ENCODE measurements around the gene PLPP3.
A peak's percentile ranks its signal among the peaks of the same experiment; 100 is the strongest.

Gene PLPP3

DNA sequence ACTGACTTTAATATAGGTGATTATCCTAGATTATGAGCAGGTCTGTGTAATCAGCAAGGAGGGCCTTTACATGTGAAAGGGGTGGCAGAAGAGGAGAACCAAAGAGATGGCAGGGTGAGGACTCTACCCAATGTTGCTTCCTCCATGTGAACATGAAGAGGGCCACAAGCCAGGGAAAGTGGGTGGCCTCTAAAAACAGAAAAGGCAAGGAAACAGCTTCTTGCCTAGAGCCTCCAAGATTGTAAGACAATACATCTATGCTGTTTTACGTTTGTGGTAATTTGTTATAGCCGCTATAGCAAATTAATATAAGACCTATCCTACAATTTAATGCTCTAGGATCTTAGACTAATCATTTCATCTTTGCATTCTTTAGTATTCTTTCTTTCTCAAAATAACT is 85.5 kb downstream of the PLPP3 start:
- no peak for DNase-seq

GRCh38 chr1:56491441-56491840 is 87.9 kb downstream of the PLPP3 start:
- DNase-seq = no peak

DNA sequence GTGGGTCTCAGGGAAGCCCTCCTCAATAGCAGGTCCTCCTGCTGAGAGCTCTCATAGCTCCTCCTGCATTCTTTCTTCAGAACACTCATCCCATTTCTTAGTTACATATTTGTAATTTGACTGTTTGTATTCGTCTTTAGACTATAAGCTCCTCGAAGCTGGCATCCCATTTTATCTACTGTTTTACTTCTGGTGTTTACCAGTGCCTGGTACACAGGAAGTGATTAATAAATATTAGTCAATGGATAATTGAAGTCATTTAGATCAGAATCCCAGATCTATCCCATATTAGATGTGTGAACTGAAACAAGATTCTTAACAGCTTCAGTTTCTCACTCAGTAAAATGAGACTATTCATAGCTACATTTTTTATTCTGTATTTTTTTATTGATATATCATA is 88.7 kb downstream of the PLPP3 start:
- no peak for DNase-seq

DNA sequence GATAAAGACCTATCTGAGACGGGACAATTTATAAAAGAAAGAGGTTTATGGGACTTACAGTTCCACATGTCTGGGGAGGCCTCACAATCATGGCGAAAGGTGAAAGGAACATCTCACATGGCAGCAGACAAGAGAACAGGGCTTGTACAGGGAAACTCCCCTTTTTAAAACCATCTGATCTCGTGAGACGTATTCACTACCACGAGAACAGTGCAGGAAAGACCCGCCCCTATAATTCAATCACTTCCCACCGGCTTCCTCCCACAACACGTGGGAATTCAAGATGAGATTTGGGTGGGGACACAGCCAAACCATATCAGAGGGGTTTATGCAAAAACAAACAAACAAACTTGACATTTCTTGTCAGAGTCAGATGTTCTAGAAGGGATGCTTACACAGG is 89.7 kb downstream of the PLPP3 start:
- no peak for DNase-seq

GRCh38 chr1:56484695-56485094 is 94.7 kb downstream of the PLPP3 start:
- no peak for DNase-seq

GRCh38 chr1:56483104-56483503 is 96.3 kb downstream of the PLPP3 start:
- DNase-seq = no peak

- DNase-seq = no peak
Measured at GRCh38 chr1:56482486-56482885, 96.9 kb downstream of the PLPP3 start.

DNA sequence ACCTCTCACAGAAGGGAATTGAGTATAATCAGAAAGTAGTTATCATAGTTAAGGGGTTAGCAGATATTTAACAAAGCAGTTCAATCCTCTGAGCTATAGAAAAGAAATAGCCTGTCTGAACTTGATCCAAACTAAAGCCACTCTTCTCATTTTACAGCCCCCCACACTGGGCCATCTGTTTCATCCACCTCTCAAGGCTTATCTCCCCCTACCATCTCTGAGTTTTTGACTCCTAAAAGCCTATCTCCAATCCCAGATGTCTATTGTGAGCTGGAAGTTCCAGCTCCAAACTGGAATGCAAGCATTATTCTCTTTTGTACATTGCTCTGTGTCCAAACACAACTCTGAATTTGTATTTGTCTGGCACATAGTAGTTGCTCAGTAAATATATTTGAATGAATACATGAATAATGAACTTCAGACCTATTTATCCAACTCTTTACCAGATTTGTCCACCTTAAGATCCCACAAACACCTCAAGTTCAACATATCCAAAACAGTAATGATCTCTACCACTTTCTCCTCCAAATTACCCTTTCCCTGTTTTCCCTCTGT is 98.1 kb downstream of the PLPP3 start:
- DNase-seq = no peak

DNA sequence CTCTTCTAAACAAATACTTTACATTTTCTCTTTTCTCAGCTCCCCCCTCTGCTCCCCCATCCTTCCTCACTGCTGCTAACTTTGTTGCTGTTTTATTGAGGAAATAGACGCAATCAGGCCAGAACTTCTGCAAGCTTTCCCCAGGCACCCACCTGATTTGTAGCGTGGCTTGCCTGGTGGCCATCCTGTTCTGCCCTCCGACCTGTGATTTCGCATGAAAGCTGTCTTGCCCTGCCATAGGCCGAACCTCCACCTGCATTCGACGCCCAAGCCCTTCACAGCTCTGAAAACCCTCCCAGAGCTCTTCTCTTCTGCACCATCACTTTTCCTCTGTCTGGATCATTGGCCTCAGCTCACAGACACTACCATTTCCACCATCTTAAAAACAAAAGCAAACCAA is 100.6 kb downstream of the PLPP3 start:
- DNase-seq = no peak

GRCh38 chr1:56477164-56478111 is 101.9 kb downstream of the PLPP3 start:
- no peak for DNase-seq

DNA sequence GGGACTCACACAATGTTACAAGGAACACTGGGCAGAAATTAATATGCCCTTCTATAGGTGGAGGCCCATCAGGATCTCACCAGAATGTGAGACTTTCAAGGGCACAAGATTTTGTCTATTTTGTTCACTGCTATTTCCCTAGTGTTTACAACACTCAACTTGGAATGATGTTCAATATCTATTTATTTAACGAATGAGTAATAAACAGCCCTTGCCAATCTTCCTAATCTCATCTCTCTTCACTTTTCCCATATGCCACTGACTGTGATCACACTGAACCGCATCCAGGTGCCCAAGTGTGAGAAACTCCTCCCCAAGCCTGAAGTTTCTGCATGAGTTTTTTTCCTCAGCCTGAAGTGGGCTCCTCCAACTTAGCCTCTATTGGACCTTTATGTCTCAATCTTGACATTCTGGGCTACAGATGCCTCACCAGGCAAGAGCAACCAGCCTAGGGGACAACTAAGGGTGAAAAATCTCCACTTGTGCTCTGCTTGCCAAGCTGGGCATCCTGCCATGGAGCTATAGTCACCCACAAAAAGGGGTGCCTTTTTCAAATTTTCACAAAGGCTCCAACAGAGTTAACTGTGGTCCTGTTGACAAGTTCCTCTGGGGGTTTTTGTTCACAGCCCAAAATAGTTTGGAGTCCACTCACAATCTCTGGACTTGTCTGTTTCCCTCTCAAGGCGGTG is 105.6 kb downstream of the PLPP3 start:
- DNase-seq = no peak

DNA sequence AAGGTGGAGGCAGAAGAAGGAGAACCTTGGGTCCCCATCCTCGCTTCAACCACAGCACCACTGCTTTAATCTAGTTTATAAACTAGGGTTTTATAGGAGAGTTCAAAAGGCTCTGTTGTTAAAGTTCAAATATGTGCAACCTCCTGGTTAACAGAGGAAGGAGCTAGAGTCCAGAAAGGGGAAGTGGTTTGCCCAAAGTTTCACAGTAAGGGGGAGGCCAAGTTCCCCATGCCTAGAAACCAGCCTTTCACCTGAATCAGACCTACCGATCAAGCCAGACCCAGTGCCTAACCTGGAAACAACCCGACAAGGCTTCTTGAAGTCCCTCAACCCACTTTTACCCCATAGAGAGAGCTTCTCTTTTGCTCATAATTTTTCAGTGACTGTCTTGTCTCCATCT is 106.5 kb downstream of the PLPP3 start:
- peak; percentile 46 for DNase-seq

DNA sequence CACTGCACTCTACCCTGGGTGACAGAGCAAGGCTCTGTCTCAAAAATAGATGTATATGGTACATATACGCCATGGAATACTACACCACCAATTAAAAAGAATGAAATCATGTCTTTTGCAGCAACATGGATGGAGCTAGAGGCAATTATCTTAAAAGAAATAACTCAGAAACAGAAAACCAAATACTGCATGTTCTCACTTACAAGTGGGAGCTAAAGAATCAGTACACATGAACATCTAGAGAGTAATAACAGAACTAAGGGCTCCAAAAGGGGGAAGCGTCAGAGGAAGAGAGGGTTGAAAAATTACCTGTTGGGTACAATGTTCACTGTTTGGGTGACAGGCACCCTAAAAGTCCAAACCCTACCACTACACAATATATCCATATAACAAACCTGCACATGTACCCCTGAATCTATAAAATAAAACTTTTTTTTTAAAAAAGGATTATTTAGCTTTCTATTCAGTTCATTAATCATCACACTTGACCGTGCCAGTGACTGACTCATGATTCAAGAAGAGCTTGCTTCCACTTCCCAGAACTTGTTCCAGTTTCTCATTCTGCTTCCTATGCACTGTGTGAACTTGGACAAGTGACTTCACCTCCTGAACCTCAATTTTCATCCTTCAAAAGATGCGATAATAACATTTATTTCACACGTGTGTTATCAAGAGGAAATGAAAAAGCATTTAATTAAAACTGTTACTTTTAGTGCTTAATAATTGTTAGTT is 109.6 kb downstream of the PLPP3 start:
- no peak for DNase-seq

- no peak for DNase-seq
Measured at GRCh38 chr1:56468518-56468917, 110.8 kb downstream of the PLPP3 start.

DNA sequence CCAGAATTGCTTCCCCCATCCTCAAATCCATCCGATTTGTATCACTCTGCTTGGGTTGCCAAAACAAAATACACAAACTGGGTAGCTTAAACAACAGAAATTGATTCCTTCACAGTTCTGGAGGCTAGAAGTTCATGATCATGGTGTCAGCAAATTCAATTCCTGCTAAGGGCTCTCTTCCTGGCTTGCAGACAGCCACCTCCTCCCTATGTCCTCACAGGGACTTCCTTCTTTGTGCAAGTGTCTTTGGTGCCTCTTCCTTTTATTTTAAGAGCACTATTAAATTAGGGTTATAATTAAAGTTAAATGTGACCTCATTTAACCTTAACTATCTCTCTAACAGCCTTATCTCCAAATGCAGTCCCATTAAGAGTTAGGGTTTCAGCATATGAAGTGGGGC is 112.8 kb downstream of the PLPP3 start:
- DNase-seq = no peak

- no peak for DNase-seq
Measured at GRCh38 chr1:56464294-56464693, 115.1 kb downstream of the PLPP3 start.

GRCh38 chr1:56463376-56463775 is 116.0 kb downstream of the PLPP3 start:
- no peak for DNase-seq

DNA sequence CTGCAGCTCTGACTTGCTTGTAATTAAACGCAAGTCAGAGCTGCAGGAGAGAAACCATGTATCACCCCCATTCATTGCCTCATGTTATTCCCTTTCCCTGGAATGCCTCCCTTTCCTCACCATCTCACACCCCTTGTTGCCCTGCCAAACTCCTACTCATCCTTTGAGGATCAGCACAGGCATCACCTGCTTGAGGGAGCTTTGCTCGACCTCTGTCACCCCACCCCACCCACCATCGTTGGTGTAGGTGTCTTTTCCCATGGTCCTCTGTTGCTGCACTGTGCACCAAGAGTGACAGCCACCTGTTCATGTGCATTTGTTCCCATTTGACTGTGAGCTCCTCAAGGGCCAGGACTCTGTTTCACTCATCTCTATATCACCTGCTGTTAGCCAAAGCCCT is 117.2 kb downstream of the PLPP3 start:
- no peak for DNase-seq

GRCh38 chr1:56461158-56462127 is 117.9 kb downstream of the PLPP3 start:
- DNase-seq = no peak

DNA sequence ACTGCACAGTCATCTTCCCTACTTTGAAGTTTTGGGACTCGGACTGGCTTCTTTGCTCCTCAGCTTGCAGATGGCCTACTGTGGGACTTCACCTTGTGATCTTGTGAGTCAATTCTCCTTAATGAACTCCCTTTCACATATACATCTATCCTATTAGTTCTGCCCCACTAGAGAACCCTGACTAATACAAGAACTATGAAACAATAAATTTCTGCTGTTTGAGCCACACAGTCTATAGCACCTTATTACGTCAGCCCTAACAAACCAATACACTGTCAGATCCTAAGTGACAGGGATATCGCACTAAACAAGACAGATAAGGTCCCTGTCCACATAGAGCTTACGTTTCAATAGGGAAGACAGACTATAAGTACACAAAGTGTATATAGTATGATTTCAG is 120.1 kb downstream of the PLPP3 start:
- no peak for DNase-seq

- DNase-seq = no peak
Measured at GRCh38 chr1:56457756-56458375, 121.5 kb downstream of the PLPP3 start.
